SK-N-SH treated with all-trans-retinoic acid at 6 μM for 48 hours (cell line): Measurements from ENCODE around the gene CYP11A1.

Experiments
- CSDC2 ChIP-seq: fragments of 250-450 bp; sonication (Bioruptor Pico); IDR thresholded peaks from 2 replicates; pipeline ENCODE4 v1.5.0; 2020; ENCODE audit warnings: mild to moderate bottlenecking, moderate library complexity
- PPARA ChIP-seq: fragments of 250-450 bp; sonication (Bioruptor Pico); IDR thresholded peaks from 2 replicates; pipeline ENCODE4 v1.5.0; 2020; ENCODE audit warnings: mild to moderate bottlenecking, borderline replicate concordance
- SNAI2 ChIP-seq: fragments of 250-450 bp; sonication (Bioruptor Pico); IDR thresholded peaks from 2 replicates; pipeline ENCODE4 v1.5.0; 2020; ENCODE audit warnings: mild to moderate bottlenecking, moderate library complexity
- TCF4 ChIP-seq: fragments of 250-450 bp; sonication (Bioruptor Pico); IDR thresholded peaks from 2 replicates; pipeline ENCODE4 v1.8.0; 2021; ENCODE audit warnings: mild to moderate bottlenecking, moderate library complexity, borderline replicate concordance
- TSHZ2 ChIP-seq: fragments of 250-450 bp; sonication (Bioruptor Pico); IDR thresholded peaks from 2 replicates; pipeline ENCODE4 v1.5.0; 2020; ENCODE audit warnings: mild to moderate bottlenecking, moderate library complexity
- TF ChIP-seq, protein P1 (sequence below): fragments of 250-450 bp; sonication (Bioruptor Pico); IDR thresholded peaks from 2 replicates; pipeline ENCODE4 v1.8.0; 2020; ENCODE audit warnings: mild to moderate bottlenecking, moderate library complexity, borderline replicate concordance

- no peak for TF ChIP-seq TSHZ2 (CRISPR knock-in tag)
- TF ChIP-seq, protein P1, sequence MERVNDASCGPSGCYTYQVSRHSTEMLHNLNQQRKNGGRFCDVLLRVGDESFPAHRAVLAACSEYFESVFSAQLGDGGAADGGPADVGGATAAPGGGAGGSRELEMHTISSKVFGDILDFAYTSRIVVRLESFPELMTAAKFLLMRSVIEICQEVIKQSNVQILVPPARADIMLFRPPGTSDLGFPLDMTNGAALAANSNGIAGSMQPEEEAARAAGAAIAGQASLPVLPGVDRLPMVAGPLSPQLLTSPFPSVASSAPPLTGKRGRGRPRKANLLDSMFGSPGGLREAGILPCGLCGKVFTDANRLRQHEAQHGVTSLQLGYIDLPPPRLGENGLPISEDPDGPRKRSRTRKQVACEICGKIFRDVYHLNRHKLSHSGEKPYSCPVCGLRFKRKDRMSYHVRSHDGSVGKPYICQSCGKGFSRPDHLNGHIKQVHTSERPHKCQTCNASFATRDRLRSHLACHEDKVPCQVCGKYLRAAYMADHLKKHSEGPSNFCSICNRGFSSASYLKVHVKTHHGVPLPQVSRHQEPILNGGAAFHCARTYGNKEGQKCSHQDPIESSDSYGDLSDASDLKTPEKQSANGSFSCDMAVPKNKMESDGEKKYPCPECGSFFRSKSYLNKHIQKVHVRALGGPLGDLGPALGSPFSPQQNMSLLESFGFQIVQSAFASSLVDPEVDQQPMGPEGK (CRISPR knock-in tag), result no peak
- no peak for TF ChIP-seq CSDC2 (CRISPR knock-in tag)
- no peak for TF ChIP-seq PPARA
- no peak for TF ChIP-seq SNAI2
- no peak for TF ChIP-seq TCF4 (CRISPR knock-in tag)
Measured at GRCh38 chr15:74387621-74388362, 20.3 kb upstream of the CYP11A1 start.
